Muscle of leg (tissue), 16 donors: ENCODE results near the gene PTGES3. TPM values are rescaled to one million over a fixed set of nuclear protein-coding genes. Genes with fewer than 3 reads are reported as not detected.
"Not testable (repeated sequence)": the region's sequence is repeated elsewhere in the genome, so short reads cannot be mapped to it uniquely, and the experiment has no call there.

ENCODE experiments used
- DNase-seq: peaks from one replicate; pipeline ENCODE4 v3.0.0; 2013
- H3K27ac ChIP-seq: one replicate; pipeline ENCODE4 v1.5.1; 2013; ENCODE audit warnings: mild to moderate bottlenecking, low read length, control low read depth
- H3K27me3 ChIP-seq: one replicate; pipeline ENCODE4 v1.6.1; 2013; ENCODE audit warnings: low read length; ENCODE audit not compliant: control insufficient read depth, insufficient read depth
- H3K36me3 ChIP-seq: one replicate; pipeline ENCODE4 v1.6.1; 2013; ENCODE audit warnings: low read length; ENCODE audit not compliant: control insufficient read depth, insufficient read depth
- H3K4me1 ChIP-seq: one replicate; pipeline ENCODE4 v1.6.1; 2013; ENCODE audit warnings: low read length; ENCODE audit not compliant: control insufficient read depth, insufficient read depth
- H3K4me3 ChIP-seq: one replicate; pipeline ENCODE4 v1.5.1; 2013; ENCODE audit warnings: low read length, control low read depth
- H3K9me3 ChIP-seq: replicated peaks from 2 replicates; pipeline ENCODE4 v1.6.1; 2013; ENCODE audit warnings: low read depth, low read length; ENCODE audit not compliant: control insufficient read depth
- WGBS: methylation state at CpG from one replicate; pipeline ENCODE4 v1.1.5; 2013; ENCODE audit warnings: missing lambda C conversion rate; ENCODE audit not compliant: insufficient coverage; 5-methylcytosine and 5-hydroxymethylcytosine counted together
- long read RNA-seq, 11 donors: transcript quantifications; one replicate each; lab custom pipeline, GENCODE V29; 2026
- polyA plus RNA-seq, 8 donors: library from polyadenylated mRNA; unstranded; fragments of 120-200 nt; gene quantifications; one replicate each; pipeline versions ENCODE4 v1.2.1 to v1.2.3, GENCODE V29; 2013; ENCODE audit warnings: inconsistent platforms in 1 of 8, low replicate concordance in 1 of 8; ENCODE audit not compliant: insufficient read length in 8 of 8, insufficient read depth in 1 of 8
- total RNA-seq: library from RNA; stranded (reverse); fragments of 120-200 nt; gene quantifications from one replicate; pipeline ENCODE4 v1.2.4, GENCODE V29; 2013

Gene PTGES3, protein sequence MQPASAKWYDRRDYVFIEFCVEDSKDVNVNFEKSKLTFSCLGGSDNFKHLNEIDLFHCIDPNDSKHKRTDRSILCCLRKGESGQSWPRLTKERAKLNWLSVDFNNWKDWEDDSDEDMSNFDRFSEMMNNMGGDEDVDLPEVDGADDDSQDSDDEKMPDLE
- total RNA-seq (73.6 TPM), polyA plus RNA-seq (100 to 1,000 TPM; 199 to 246 (median 205) TPM)
- long read RNA-seq, donor 1, transcript PTGES3-201 (8 exons, 1,920 nt): major isoform, 32 of 33 reads
- long read RNA-seq, donor 1, partial matches to known transcripts: 0 of 33 reads
- long read RNA-seq, donor 1, other reads (novel, unspliced or antisense): 0 of 33 reads
- long read RNA-seq, donor 2, transcript PTGES3-201 (8 exons, 1,920 nt): major isoform, 10 of 11 reads
- long read RNA-seq, donor 2, partial matches to known transcripts: 0 of 11 reads
- long read RNA-seq, donor 2, other reads (novel, unspliced or antisense): 0 of 11 reads
- long read RNA-seq, donor 3, transcript PTGES3-201 (8 exons, 1,920 nt): major isoform, 70 of 79 reads
- long read RNA-seq, donor 3, partial matches to known transcripts: 5 of 79 reads
- long read RNA-seq, donor 3, other reads (novel, unspliced or antisense): 0 of 79 reads
- long read RNA-seq, donor 4, transcript PTGES3-201 (8 exons, 1,920 nt): major isoform, 49 of 60 reads
- long read RNA-seq, donor 4, partial matches to known transcripts: 8 of 60 reads
- long read RNA-seq, donor 4, other reads (novel, unspliced or antisense): 0 of 60 reads
- long read RNA-seq, donor 5, transcript PTGES3-201 (8 exons, 1,920 nt): major isoform, 147 of 183 reads
- long read RNA-seq, donor 5, partial matches to known transcripts: 28 of 183 reads
- long read RNA-seq, donor 5, other reads (novel, unspliced or antisense): 0 of 183 reads
- long read RNA-seq, donor 6, transcript PTGES3-202 (7 exons, 1,547 nt): minor isoform, 6 of 119 reads
- long read RNA-seq, donor 6, transcript PTGES3-201 (8 exons, 1,920 nt): major isoform, 104 of 119 reads
- long read RNA-seq, donor 6, partial matches to known transcripts: 6 of 119 reads
- long read RNA-seq, donor 6, other reads (novel, unspliced or antisense): 0 of 119 reads
- long read RNA-seq, donor 7, transcript PTGES3-201 (8 exons, 1,920 nt): major isoform, 72 of 108 reads
- long read RNA-seq, donor 7, partial matches to known transcripts: 28 of 108 reads
- long read RNA-seq, donor 7, other reads (novel, unspliced or antisense): 6 of 108 reads
- long read RNA-seq, donor 8, transcript PTGES3-201 (8 exons, 1,920 nt): major isoform, 59 of 74 reads
- long read RNA-seq, donor 8, partial matches to known transcripts: 10 of 74 reads
- long read RNA-seq, donor 8, other reads (novel, unspliced or antisense): 0 of 74 reads
- long read RNA-seq, donor 9, transcript PTGES3-201 (8 exons, 1,920 nt): major isoform, 62 of 82 reads
- long read RNA-seq, donor 9, partial matches to known transcripts: 16 of 82 reads
- long read RNA-seq, donor 9, other reads (novel, unspliced or antisense): 0 of 82 reads
- long read RNA-seq, donor 10, transcript PTGES3-201 (8 exons, 1,920 nt): major isoform, 91 of 98 reads
- long read RNA-seq, donor 10, partial matches to known transcripts: 5 of 98 reads
- long read RNA-seq, donor 10, other reads (novel, unspliced or antisense): 0 of 98 reads
- long read RNA-seq, donor 11, transcript PTGES3-201 (8 exons, 1,920 nt): major isoform, 66 of 68 reads
- long read RNA-seq, donor 11, partial matches to known transcripts: 0 of 68 reads
- long read RNA-seq, donor 11, other reads (novel, unspliced or antisense): 0 of 68 reads

DNA sequence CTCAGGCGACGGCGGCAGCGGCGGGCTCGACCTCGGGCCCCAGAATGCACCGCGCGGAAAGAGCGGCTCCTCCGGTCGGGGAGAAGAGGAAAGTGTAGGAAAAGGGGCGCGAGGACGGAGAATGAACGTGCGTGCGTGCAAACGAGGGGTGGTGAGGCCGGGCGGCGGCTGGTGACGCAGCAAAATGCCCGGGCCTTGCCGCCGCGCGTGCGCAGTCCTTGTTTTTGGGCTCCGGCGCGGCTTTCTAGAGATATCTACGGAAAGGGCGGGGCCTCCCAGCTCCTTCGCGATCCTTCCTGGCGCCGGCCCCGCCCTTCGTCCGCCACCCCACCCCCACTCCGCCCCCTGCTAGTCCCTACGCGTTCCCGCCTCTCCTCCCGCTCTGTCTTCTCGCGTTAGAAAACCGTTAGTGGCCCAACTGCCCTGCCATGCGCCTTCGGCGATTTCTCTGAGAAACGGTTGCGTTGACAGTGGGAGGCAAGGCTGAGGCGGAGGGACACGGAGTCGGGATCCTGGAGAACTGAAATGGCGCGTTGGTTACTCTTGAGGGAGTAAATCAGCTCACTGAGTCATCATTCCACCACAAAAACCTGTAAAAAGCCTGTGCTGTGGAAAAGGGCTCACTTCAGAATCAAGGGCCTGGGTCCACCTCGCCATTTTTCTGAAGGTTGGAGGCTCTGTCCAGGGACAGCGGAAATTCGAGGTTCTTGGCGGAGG, at the start of gene PTGES3:
TSS of gene PTGES3 (minus strand) at position 156 of the 717 bp plus-strand sequence. CDS start 285 bp downstream, outside the sequence.
- Histone ChIP-seq H3K27me3 (no peaks in the 10 kb centered on the region), H3K36me3 (peaks cover 7% of the 10 kb centered on the region), H3K27ac (peak within 1 kb of the TSS; percentile 99), H3K4me1 (peaks cover 24% of the 10 kb centered on the region), H3K9me3 (no peaks in the 10 kb centered on the region), H3K4me3 (peak within 1 kb of the TSS; percentile 76)
- WGBS: 1% methylated on average over 51 of the region's 64 CpGs
- DNase-seq: peak; percentile 99

DNA sequence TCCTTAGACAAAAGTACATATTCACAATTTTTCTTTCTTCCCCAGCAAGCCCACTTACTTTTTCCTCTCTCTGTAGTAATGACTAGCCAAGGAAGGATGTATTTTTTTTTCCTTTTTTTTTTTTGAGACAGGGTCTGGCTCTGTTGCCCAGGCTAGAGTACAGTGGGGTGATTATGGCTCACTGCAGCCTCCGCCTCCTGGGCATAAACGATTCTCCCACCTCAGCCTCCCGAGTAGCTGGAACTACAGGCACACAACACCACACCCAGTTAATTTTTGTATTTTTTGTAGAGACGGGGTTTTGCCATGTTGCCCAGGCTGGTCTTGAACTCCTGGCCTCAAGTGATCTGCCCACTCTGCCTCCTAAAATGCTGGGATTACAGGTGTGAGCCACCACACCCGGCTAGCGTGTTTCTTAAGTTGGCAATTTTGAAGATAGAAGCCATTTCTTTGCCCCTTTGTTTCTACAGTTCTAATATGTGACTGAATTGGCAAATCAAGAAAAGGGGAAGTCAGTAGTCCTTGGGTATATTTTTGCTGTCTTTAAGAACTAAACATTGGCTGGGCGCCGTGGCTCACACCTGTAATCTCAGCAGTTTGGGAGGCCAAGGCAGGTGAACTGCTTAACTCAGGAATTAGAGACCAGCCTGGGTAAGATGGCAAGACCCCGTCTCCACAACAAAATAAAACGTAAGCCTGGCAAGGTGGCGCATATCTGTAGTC, 40.2 kb upstream of the PTGES3 start:
- Histone ChIP-seq H3K4me1 (no peaks in the 10 kb centered on the region), H3K9me3 (no peaks in the 10 kb centered on the region), H3K27ac (no peak overlapping the region), H3K27me3 (no peaks in the 10 kb centered on the region), H3K4me3 (no peak overlapping the region), H3K36me3 (peaks cover 5% of the 10 kb centered on the region)
- no peak for DNase-seq
- WGBS: 100% methylated on average over 3 of the region's 11 CpGs

- not testable (repeated sequence) for DNase-seq, H3K9me3 ChIP-seq, H3K27me3 ChIP-seq, H3K4me3 ChIP-seq
- Histone ChIP-seq H3K36me3 (peaks cover 13% of the 10 kb centered on the region), H3K27ac (peak overlapping the region; percentile 97), H3K4me1 (peaks cover 13% of the 10 kb centered on the region)
- 87% methylated on average over 15 of the region's 15 CpGs for WGBS
These were observed 38.2 kb upstream of the PTGES3 start for GRCh38 chr12:56726196-56726675.

DNA sequence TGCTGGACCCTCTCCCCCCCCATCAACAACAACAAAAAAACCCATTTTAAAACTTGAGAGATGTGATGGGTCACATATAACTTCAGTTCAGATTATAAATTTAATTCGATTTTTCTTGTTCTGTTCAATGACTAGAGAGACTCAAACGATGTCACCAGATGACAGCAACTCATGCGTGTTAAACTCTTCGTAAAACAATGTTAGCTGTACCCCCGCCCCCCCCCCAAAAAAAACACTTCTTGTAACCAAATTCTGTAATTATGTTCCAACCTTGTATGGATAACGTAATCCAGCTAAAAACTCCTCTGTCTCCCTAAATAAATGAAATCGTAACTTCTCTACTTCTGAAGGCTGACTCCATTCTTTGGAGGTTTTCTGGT, 37.6 kb upstream of the PTGES3 start:
- H3K27ac ChIP-seq: peak overlapping the region; percentile 97
- peaks cover 19% of the 10 kb centered on the region for H3K4me1 ChIP-seq
- no peaks in the 10 kb centered on the region for H3K9me3 ChIP-seq
- WGBS: 36% methylated on average over 5 of the region's 7 CpGs
- H3K27me3 ChIP-seq: no peaks in the 10 kb centered on the region
- H3K4me3 ChIP-seq: peak overlapping the region; percentile 76
- no peak for DNase-seq
- H3K36me3 ChIP-seq: peaks cover 18% of the 10 kb centered on the region

DNA sequence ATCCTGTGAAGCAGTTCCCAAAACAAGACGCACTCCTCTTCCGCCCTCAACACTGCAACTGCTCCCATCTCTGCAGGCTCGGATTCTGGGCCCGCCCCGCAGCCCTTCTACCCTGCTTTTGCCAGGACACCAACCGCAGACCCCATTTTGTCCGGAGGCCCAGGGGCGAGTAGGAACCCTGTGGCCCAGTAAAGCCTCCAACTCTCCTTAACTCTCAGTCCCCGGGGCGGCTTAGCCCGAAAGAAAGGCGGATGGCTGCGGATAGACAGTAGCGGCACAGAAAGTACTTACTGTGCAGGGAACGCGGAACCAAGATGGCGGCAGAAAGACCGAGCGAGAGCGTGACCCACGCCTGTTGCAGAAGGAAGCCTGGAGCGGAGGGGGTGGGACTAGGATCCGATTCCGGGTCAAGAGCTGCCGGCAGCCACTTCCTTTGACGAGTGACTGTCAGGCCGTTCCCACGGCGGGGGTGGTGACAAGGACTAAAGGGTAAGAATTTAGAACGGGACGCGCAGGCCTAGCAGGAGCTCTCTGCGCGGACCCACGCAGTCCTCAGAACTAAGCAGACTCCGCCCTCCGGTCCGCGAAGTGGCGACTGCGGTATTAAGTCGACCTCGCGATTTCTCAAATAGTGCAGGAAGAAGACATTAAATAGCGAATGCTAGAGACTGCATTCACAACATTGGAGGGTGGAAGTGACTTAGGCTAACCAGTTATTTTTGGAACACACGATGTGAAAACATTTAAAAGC, 37.1 kb upstream of the PTGES3 start, which contains the start of gene NACA:
TSS of gene NACA (minus strand) at position 328 of the 751 bp plus-strand sequence. CDS start 778 bp downstream, outside the sequence.
- Histone ChIP-seq H3K27me3 (no peaks in the 10 kb centered on the region), H3K4me3 (peak within 1 kb of the TSS; percentile 76), H3K27ac (peak within 1 kb of the TSS; percentile 97), H3K36me3 (peaks cover 24% of the 10 kb centered on the region), H3K9me3 (no peaks in the 10 kb centered on the region), H3K4me1 (peaks cover 24% of the 10 kb centered on the region)
- WGBS: 0% methylated on average over 44 of the region's 46 CpGs
- DNase-seq: peak; percentile 99

GRCh38 chr12:56724701-56724971, 36.6 kb upstream of the PTGES3 start:
- WGBS: 0% methylated on average over 4 of the region's 9 CpGs
- H3K9me3 ChIP-seq: no peaks in the 10 kb centered on the region
- peaks cover 29% of the 10 kb centered on the region for H3K4me1 ChIP-seq
- H3K4me3 ChIP-seq: peak overlapping the region; percentile 76
- H3K27ac ChIP-seq: peak overlapping the region; percentile 97
- DNase-seq: no peak
- H3K27me3 ChIP-seq: no peaks in the 10 kb centered on the region
- H3K36me3 ChIP-seq: peaks cover 27% of the 10 kb centered on the region

GRCh38 chr12:56723889-56724700, 36.0 kb upstream of the PTGES3 start:
- peak; percentile 89 for DNase-seq
- peak overlapping the region; percentile 97 for H3K27ac ChIP-seq
- H3K4me1 ChIP-seq: peaks cover 35% of the 10 kb centered on the region
- peak overlapping the region; percentile 76 for H3K4me3 ChIP-seq
- no peaks in the 10 kb centered on the region for H3K27me3 ChIP-seq
- peaks cover 30% of the 10 kb centered on the region for H3K36me3 ChIP-seq
- no peaks in the 10 kb centered on the region for H3K9me3 ChIP-seq
- WGBS: 0% methylated on average over 4 of the region's 14 CpGs
